Measurements from ENCODE around the gene PLEKHG4.
A peak's percentile ranks its signal among the peaks of the same experiment; 100 is the strongest.

Gene PLEKHG4

GRCh38 chr16:67238806-67239470, 40.4 kb upstream of the PLEKHG4 start:
- no peak for TF ChIP-seq GATA1 (IDR thresholded peaks at IDR 0.05; ENCODE audit: low read depth, low read length)
- no peak for TF ChIP-seq POLR2A (IDR thresholded peaks at IDR 0.05; ENCODE audit: low read length)
- DNase-seq = no peak

- TF ChIP-seq GATA1 (IDR thresholded peaks at IDR 0.05; ENCODE audit: low read depth, low read length) (no peak), POLR2A (IDR thresholded peaks at IDR 0.05; ENCODE audit: low read length) (no peak)
- peak; percentile 30 to 47 for DNase-seq
Measured at GRCh38 chr16:67240506-67240905, 38.8 kb upstream of the PLEKHG4 start.

GRCh38 chr16:67241008-67241900, 38.1 kb upstream of the PLEKHG4 start:
- TF ChIP-seq GATA1 (IDR thresholded peaks at IDR 0.05; ENCODE audit: low read depth, low read length) (no peak), POLR2A (IDR thresholded peaks at IDR 0.05; ENCODE audit: low read length) (no peak)
- DNase-seq = peak in 1 of 2 experiments; percentile 51

GRCh38 chr16:67242138-67242730, 37.1 kb upstream of the PLEKHG4 start:
- no peak for TF ChIP-seq GATA1 (IDR thresholded peaks at IDR 0.05; ENCODE audit: low read depth, low read length)
- no peak for TF ChIP-seq POLR2A (IDR thresholded peaks at IDR 0.05; ENCODE audit: low read length)
- no peak for DNase-seq

GRCh38 chr16:67243481-67243880, 35.9 kb upstream of the PLEKHG4 start:
- DNase-seq = no peak
- TF ChIP-seq GATA1 (IDR thresholded peaks at IDR 0.05; ENCODE audit: low read depth, low read length) = no peak
- no peak for TF ChIP-seq POLR2A (IDR thresholded peaks at IDR 0.05; ENCODE audit: low read length)

- no peak for TF ChIP-seq POLR2A (IDR thresholded peaks at IDR 0.05; ENCODE audit: low read length)
- TF ChIP-seq GATA1 (IDR thresholded peaks at IDR 0.05; ENCODE audit: low read depth, low read length) = no peak
- peak; percentile 33 to 63 for DNase-seq
Measured at GRCh38 chr16:67244387-67245185, 34.7 kb upstream of the PLEKHG4 start.

- TF ChIP-seq GATA1 (IDR thresholded peaks at IDR 0.05; ENCODE audit: low read depth, low read length) (no peak), POLR2A (IDR thresholded peaks at IDR 0.05; ENCODE audit: low read length) (no peak)
Measured at GRCh38 chr16:67245186-67245585, 34.1 kb upstream of the PLEKHG4 start.

GRCh38 chr16:67245674-67246080, 33.7 kb upstream of the PLEKHG4 start:
- TF ChIP-seq POLR2A (IDR thresholded peaks at IDR 0.05; ENCODE audit: low read length) = no peak
- no peak for TF ChIP-seq GATA1 (IDR thresholded peaks at IDR 0.05; ENCODE audit: low read depth, low read length)
- no peak for DNase-seq

More at GRCh38 chr16:67245186-67245585, 34.1 kb upstream of the PLEKHG4 start:
- no peak for DNase-seq

- peak; percentile 75 to 81 for DNase-seq
- TF ChIP-seq POLR2A (IDR thresholded peaks at IDR 0.05; ENCODE audit: low read length) (peak; percentile 40), GATA1 (IDR thresholded peaks at IDR 0.05; ENCODE audit: low read depth, low read length) (no peak)
Measured at GRCh38 chr16:67246081-67246755, 33.1 kb upstream of the PLEKHG4 start.

GRCh38 chr16:67246756-67247191, 32.6 kb upstream of the PLEKHG4 start:
- DNase-seq = peak in 1 of 2 experiments; percentile 76
- TF ChIP-seq POLR2A (IDR thresholded peaks at IDR 0.05; ENCODE audit: low read length) (no peak), GATA1 (IDR thresholded peaks at IDR 0.05; ENCODE audit: low read depth, low read length) (no peak)

- DNase-seq = peak; percentile 98
- TF ChIP-seq POLR2A (IDR thresholded peaks at IDR 0.05; ENCODE audit: low read length) = peak; percentile 70
- TF ChIP-seq GATA1 (IDR thresholded peaks at IDR 0.05; ENCODE audit: low read depth, low read length) = no peak
Measured at GRCh38 chr16:67247192-67248072, 31.9 kb upstream of the PLEKHG4 start, which contains the start of gene FHOD1. FHOD1 (minus strand) TSS chr16:67247481; CDS start chr16:67247410, 71 bp downstream.

GRCh38 chr16:67248073-67248400, 31.3 kb upstream of the PLEKHG4 start:
- TF ChIP-seq POLR2A (IDR thresholded peaks at IDR 0.05; ENCODE audit: low read length) (no peak), GATA1 (IDR thresholded peaks at IDR 0.05; ENCODE audit: low read depth, low read length) (no peak)
- no peak for DNase-seq
